Midbrain (tissue), 1 donor: ENCODE measurements around the gene CEACAM19.
A peak's percentile ranks its signal among the peaks of the same experiment; 100 is the strongest.
"Not testable (repeated sequence)": the region's sequence is repeated elsewhere in the genome, so short reads cannot be mapped to it uniquely, and the experiment has no call there.

Source experiments
- DNase-seq: peaks from one replicate; lab custom pipeline; 2025; lab: John Stamatoyannopoulos, UW

The CEACAM19 gene, protein sequence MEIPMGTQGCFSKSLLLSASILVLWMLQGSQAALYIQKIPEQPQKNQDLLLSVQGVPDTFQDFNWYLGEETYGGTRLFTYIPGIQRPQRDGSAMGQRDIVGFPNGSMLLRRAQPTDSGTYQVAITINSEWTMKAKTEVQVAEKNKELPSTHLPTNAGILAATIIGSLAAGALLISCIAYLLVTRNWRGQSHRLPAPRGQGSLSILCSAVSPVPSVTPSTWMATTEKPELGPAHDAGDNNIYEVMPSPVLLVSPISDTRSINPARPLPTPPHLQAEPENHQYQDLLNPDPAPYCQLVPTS

DNA sequence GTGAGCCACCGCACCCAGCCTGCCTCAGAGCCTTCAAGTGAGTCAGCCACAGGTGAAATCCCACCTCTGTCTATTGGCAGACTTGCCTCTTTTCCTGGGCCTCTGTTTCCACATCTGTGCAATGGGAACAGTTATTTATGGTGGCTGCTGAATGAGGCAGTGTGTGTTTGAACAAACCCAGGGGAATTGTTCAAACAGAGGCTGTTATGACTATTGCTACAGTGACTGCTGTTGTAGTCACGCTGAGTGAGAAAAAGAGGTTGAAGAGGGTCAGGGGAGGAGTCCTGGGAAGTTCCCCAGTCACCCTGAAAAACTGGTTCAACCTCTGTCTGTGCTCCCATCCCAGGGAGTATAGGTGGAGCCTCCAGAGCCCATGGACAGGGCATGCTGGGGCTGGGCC, at the start of gene CEACAM19:
Gene CEACAM19 (plus strand): TSS at position 83 of the 400 bp plus-strand sequence. CDS start 450 bp downstream, outside the sequence.
- no peak for DNase-seq

DNA sequence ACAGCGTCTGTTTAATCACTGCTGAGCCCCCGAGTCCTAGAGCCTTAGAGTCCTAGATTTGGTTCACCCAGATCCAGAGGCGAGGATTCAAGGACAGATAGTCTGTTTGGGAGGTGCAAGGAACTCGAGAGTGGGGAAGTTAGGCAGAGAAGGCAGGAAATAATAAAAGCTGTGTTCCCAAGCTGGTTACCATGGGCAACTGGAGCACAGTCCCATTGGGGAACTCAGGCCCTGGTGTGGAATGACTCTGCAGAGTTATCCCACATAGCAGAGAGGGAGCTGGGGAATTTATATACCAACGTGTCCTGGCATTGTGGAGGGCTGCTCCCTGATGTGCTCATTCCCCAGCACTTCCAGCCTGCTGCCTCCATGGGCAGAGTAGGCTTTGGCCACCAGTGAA, 48.2 kb upstream of the CEACAM19 start:
- no peak for DNase-seq

GRCh38 chr19:44623626-44624025, 47.7 kb upstream of the CEACAM19 start:
- no peak for DNase-seq

DNA sequence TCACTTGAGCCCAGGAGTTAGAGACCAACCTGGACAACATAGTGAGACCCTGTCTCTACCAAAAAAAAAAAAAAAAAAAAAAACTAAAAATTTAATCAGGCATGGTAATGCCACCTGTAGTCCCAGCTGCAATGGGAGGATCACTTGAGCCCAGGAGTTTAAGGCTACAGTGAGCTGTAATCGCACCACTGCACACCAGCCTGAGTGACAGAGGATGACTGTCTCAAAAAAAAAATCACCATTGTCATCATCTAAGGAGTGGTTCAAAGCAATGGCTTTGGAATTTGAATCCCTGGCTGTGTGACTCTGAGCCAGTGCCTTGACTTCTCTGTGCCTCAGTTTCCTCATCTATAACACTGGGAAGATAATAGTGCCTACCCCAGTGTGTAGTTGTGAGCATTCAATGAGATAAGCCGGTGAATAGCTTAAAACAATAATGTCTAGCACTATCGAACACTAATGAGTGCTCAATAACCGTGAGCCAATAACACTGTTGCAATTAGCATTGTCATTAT, 46.4 kb upstream of the CEACAM19 start:
- no peak for DNase-seq

DNA sequence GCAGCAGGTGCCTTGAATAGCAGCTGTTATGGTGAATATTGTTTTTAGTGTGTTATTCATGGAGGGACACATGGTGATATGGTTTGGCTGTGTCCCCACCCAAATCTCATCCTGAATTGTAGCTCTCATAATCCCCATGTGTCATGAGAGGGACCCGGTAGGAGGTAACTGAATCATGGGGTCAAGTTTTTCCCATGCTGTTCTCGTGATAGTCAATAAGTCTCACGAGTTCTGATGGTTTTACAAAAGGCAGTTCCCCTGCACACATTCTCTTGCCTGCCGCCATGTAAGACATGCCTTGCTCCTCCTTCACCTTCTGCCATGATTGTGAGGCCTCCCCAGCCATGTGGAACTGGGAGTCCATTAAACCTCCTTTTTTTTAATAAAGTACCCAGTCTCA, 45.6 kb upstream of the CEACAM19 start:
- not testable (repeated sequence) for DNase-seq

GRCh38 chr19:44626048-44626624, 45.1 kb upstream of the CEACAM19 start:
- DNase-seq = no peak

DNA sequence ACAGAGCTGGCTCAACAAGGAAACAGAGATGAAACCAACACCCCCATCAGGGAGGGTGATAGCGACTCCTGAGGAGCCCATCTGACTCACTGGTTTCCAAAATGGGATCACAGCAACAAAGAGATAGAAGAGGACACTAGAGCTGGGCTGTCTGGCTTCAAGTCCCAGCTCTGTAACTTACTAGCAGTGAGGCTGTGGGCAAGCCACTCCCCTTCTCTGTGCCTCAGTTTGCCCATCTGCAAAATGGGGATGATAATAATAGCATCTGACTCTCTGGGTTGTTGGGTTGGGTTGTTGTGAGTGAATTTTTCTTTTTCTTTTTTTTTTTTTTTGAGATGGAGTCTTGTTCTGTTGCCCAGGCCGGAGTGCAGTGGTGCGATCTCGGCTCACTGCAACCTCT, 43.7 kb upstream of the CEACAM19 start:
- DNase-seq = no peak

- DNase-seq = no peak
These were observed 42.5 kb upstream of the CEACAM19 start for GRCh38 chr19:44628793-44629192.

DNA sequence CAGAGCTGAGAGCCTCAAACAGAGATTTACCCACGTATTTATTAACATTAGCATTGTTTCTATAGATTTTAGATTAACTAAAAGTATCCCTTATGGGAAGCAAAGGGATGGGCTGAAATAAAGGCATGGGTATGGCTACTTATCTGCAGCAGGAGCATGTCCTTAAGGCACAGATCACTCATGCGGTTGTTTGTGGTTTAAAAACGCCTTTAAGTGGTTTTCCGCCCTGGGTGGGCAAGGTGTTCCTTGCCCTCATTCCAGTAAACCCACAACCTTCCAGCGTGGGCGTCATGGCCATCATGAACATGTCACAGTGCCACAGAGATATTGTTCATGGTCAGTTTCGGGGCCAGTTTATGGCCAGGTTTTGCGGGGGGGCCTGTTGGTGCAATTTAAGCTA, 39.7 kb upstream of the CEACAM19 start:
- DNase-seq = not testable (repeated sequence)

DNA sequence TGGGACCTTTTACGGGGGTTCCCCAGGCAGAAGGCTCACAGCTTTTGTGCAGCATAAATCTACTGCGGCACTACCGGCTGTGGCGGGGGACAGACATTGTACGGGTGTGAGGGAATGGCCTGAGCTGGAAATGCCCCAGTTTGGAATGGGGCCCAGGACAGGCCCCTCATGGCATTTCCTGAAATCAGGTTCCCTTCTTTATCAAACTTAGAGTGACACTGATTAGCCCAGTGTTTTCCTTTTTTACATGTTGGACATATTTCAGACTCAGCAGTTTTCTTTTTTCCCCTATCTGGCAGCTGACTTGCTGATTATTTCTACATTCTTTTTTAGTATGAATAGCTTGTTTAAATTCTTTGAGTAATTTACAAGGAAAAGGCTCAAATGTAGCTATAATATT, 37.2 kb upstream of the CEACAM19 start:
- not testable (repeated sequence) for DNase-seq

- no peak for DNase-seq
These were observed 36.5 kb upstream of the CEACAM19 start for GRCh38 chr19:44634785-44635184.

DNA sequence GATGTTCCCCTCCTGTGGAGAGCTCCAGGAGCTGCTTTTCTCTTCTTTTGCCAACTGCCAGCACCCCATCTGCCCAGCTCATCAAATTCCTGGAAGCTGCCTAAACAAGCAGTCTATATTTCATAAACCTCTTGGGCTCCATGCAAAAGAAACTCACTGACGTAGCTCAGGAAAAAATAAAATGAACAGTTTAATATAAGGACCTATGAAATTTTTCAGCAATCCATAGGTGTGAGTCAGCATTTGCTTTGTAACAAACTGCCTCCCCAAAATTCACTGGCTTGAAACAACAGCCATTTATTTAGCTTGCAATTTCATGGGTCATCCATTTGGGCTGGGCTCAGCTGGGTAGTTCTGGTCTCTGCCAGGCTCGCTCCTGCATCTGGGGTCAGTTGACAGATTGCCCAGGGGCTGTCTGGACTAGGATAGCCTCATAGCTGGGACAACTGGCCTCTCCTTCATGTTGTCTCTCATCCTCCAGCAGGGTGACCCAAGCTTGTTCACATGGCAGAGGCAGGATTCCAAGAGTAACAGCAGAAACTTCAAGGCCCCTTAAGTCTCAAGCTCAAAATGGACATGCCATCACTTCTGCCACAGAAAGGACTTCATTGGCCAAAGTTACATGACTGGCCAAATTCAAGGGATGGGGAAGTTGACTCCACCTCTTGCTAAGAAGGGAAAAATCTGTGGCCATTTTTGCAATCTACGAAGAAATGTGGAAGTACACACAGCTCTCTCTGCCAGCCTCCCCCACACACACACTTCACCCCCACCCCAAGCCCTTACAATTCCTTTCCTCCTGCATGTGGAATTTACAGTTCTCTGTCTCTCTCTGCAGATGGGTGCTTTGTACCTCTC, 35.5 kb upstream of the CEACAM19 start:
- peak; percentile 3 for DNase-seq

GRCh38 chr19:44636439-44637389, 34.6 kb upstream of the CEACAM19 start:
- no peak for DNase-seq

GRCh38 chr19:44637390-44637764, 33.9 kb upstream of the CEACAM19 start:
- no peak for DNase-seq

DNA sequence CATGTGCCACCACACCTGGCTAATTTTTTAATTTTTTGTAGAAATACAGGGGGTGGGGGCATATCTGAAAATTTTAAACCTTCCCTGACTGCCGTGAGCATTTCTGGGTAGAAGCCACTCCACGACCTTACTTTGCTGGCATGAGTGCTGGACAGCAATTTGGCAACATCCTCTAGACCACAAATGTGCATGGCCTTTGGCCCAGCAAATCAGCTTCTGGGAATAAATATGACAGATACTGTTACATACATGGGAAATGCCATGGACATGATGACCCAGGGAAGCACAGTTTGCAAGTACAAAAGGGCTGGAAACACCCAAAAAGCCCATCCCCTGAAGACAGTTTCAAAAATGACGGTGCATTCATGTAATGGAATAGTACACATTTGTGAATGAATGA, 30.8 kb upstream of the CEACAM19 start:
- DNase-seq = no peak

- no peak for DNase-seq
These were observed 29.6 kb upstream of the CEACAM19 start for GRCh38 chr19:44641501-44642265.

DNA sequence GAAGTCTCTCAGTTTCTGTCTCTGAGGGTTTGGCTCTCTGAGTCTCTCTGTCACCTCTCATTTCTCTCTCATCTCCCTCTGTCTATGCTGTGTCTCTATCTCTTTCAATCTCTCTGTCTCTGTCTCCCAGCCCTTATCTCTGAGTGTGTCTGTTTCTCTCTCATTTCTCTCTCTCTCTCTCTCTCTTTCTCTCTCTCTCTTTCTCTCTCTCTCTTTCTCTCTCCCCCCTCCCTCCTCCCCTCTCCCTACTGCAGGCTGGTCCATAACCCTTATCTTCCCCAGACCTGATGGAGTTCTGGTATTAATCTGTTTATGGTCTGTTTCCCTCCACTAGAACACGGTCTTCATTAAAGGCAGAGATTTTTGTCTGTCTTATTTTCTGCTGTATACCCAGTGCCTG, 28.9 kb upstream of the CEACAM19 start:
- no peak for DNase-seq

DNA sequence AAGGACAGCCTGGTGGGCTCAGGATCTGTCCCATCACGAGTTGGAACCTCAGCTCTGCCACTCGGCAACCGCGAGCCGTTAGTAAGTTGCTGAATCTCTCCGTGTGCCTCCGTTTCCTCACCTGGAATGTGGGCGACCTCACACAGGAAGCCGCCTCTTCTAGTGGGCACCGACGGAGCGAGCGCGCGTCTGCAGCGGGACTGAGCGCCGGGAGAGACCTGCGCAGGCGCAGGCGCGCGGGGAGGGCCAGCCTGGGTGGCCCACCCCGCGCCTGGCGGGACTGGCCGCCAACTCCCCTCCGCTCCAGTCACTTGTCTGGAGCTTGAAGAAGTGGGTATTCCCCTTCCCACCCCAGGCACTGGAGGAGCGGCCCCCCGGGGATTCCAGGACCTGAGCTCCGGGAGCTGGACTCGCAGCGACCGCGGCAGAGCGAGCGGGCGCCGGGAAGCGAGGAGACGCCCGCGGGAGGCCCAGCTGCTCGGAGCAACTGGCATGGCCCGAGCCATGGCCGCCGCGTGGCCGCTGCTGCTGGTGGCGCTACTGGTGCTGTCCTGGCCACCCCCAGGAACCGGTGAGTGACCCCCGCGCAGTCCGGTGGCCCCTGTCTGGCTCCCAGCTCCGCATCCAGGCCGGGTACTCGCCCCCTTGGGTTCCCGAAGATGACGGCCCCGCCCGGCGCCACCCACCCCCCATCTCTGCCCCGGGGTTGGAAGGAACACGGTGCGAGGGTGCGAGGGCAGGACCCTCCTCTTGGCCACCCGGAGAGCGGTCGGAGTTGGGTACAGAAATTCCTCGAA, 27.5 kb upstream of the CEACAM19 start, which contains the start of gene PVR:
Gene PVR (plus strand): TSS at position 306 of the 797 bp plus-strand sequence. CDS start 187 bp downstream, at position 493.
- DNase-seq = peak; percentile 69

- DNase-seq = no peak
These were observed 26.8 kb upstream of the CEACAM19 start for GRCh38 chr19:44644402-44645016.
